NCI-H510A treated with DMSO at 0.1 percent for 48 hours (cell line): ENCODE results near the gene CEP55.
"Not testable (repeated sequence)": the region's sequence is repeated elsewhere in the genome, so short reads cannot be mapped to it uniquely, and the experiment has no call there.

Source experiments
- DNase-seq: peaks from one replicate; lab custom pipeline; 2025; lab: John Stamatoyannopoulos, UW

The CEP55 gene

DNA sequence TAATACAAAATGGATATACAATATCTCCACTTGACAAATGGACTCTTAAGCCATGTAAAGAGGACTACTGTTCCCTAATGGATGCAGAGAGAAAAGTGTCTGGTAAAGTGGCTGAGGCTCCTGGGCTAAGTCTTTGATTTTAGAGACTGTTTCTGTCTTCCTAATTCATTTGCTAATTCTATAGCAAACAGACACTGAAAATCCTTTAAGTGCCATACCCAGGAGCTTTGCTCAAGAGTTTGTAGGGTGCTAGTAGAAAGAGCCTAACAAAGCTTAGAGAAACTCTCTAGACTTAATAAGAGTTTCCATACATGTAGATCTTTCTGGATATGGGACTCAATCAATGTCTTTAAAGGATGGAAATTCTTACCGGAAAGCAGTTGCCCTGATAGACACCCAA, 16.7 kb downstream of the CEP55 start:
- DNase-seq = no peak

GRCh38 chr10:93514521-93514920, 18.1 kb downstream of the CEP55 start:
- DNase-seq = no peak

GRCh38 chr10:93515071-93516005, 18.9 kb downstream of the CEP55 start:
- no peak for DNase-seq

- no peak for DNase-seq
Observed at GRCh38 chr10:93516006-93516380, 19.6 kb downstream of the CEP55 start.

DNA sequence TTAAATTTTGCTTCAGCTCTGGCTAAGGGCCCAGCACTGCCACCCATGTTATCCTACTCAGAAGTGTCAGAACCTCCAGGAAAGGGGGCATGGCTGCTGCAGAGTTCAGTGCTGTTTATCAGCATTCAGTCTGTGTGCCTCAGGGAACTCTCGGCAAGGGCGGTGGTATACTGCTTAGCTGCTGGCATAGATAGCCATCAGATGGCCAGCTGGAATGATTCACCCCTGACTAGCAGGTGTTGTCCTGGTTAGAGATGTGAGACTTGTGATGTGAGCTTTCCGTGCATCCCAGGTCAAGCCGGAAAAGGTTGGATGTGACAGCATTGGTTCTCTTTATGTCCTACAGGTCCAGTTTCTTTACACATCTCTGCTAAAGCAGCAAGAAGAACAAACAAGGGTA, 22.1 kb downstream of the CEP55 start:
- DNase-seq = no peak

DNA sequence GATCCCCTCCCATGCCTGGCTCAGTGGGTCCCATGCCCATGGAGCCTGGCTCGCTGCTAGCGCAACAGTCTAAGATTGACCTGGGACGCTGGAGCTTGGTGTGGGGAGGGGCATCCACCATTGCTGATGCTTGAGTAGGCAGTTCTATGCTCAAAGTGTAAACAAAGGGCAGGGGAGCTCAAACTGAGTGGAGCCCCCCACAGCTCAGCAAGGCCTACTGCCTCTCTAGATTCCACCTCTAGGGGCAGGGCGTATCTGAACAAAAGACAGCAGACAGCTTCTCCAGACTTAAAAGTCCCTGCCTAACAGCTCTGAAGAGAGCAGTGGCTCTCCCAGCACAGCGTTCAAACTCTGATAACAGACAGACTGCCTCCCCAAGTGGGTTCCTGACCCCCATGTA, 38.9 kb downstream of the CEP55 start:
- no peak for DNase-seq

GRCh38 chr10:93540871-93541270, 44.5 kb downstream of the CEP55 start:
- not testable (repeated sequence) for DNase-seq

DNA sequence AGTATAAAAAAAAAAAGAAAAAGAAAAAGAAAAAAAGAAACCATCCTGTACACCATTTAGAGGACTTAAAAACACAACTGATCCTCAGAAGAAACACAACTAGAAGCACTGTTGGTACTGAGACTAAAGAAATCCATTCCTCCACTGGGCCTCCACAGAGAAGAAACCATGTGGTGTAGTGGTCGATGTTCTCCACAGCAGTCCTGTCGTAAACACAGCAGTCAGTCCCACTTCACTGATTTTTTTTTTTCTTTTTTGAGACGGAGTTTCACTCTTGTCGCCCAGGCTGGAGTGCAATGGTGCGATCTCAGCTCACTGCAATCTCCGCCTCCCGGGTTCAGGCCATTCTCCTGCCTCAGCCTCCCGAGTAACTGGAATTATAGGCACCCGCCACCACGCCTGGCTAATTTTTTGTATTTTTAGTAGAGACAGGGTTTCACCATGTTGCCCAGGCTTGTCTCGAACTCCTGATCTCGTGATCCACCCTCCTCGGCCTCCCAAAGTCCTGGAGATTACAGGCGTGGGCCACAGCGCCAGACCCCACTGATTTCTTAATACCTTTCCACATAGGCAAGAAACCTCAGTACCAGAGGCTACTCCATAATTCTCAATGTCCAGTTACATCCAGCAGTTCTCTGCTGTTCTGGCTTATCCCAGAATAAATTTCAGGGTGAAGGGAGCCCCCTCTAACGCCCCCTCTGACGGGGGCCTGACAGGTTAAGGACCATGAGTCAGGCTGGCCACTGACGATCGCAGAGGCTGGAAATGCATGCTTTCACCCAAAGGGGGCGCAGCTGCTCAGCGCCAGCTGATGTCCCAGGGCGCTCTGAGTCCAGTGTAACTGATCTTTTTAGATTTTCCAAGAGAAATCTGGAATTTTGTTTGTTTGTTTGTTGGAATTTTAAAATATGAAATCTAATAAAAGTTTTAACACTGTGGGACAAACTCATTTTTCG, 45.3 kb downstream of the CEP55 start:
- DNase-seq = peak; percentile 51

DNA sequence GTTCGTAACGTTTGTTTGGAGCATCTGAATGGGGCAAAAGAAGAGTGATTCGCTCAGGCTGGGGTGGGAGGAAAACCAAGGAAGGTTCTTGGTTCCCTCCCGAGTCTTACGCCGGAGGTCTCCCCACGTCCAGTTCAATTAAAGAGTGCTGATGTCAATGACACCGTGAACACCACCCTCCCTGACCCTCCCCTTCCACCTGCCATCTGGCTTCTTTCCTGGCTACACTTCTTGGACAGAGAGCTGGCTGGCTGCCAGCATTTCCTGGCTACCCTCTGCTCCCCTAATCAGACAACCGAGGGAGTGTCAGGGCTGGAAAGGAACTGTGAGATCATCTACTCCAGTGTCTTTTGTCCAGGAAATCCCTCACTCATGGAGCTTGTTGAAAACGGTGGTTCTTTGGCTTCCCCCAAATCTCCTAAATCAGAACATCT, 46.0 kb downstream of the CEP55 start:
- DNase-seq = peak; percentile 84

- not testable (repeated sequence) for DNase-seq
Observed at GRCh38 chr10:93546995-93547394, 50.6 kb downstream of the CEP55 start.

DNA sequence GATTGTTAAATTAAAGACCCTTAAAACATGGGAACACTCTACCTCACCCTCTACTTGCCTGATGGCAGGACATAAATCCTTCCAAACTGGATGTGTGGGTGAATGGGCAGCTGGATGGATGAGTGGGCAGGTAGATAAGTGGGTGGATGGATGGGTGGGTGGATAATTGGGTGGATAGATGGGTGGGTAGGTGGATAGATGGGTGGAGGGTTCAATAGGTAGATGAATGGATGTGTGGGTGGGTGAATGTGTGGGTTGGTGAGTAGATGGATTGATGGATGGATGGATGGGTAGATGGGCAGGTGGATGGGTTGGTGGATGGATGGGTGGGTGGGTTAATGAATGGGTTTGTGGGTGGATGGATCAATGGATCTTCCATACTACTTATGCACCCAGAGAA, 51.1 kb downstream of the CEP55 start:
- no peak for DNase-seq

GRCh38 chr10:93548376-93549071, 52.1 kb downstream of the CEP55 start:
- DNase-seq = no peak

GRCh38 chr10:93550606-93551005, 54.2 kb downstream of the CEP55 start:
- DNase-seq = no peak

- DNase-seq = no peak
Observed at GRCh38 chr10:93552780-93553179, 56.4 kb downstream of the CEP55 start.

DNA sequence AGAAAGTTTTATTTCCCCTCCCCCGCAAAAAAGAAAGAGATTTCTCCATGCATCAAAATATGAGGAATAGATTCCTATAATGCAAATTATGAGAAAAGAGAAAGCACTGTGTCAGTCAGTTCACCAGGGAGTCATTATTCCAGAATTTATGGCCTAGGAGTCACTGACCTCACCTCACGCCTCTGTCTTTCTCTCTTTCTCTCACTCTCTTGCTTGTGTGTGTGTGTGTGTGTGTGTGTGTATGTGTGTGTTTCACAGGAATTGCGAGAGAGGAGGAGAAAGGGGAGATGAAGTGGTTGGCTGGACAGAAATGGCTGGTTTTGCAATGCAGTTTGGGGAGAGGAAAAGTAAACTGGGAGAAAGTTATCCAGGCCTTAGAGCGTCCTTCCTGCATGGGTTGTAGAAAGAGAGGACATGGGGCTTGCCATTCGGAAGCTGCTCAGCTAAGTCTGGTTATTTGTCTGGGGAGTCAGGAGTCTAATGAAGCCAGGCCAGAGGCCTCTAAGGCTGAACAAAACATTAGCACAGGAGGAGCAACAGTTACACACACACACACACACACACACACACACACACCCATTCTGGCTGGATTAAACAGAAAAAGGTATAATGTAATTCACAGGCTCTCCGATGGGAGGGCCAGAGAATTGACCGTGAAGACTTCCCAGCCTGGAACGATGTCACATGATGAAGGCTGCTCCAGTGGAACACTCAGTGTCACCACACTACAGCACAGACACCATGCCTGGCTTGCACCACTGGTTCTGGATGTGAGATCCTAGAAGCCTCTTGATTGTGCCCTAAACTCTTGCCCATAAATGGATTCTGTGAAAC, 57.3 kb downstream of the CEP55 start:
- no peak for DNase-seq

DNA sequence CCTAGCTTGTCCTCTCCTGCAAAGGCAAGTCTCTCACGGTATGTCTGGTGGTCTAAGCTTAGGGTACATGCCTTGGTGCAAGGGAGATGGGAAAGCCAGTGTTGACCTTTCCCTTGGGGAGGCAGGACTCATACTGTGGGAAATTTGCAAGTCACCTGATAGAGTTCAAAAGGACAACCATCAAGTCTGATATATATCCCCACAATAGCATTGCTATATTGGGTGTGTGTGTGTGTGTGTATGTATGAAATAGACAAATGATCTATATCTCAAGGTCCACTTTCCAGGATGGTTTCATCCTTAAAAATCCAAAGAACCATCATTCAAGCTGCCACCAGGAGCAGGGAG, 57.9 kb downstream of the CEP55 start:
- no peak for DNase-seq

- DNase-seq = peak; percentile 62
Observed at GRCh38 chr10:93554760-93555432, 58.5 kb downstream of the CEP55 start.

GRCh38 chr10:93559490-93559889, 63.1 kb downstream of the CEP55 start:
- DNase-seq = no peak

GRCh38 chr10:93560541-93560940, 64.1 kb downstream of the CEP55 start:
- no peak for DNase-seq

- no peak for DNase-seq
Observed at GRCh38 chr10:93565446-93565845, 69.0 kb downstream of the CEP55 start.
